MCF 10A (cell line): ENCODE data around the gene RIPOR1. TPM values are rescaled to one million over a fixed set of nuclear protein-coding genes. Genes with fewer than 3 reads are reported as not detected.

Experiments
- BruUV-seq: library from RNA; stranded (reverse); fragments of 400-500 nt; replicated peaks from 2 replicates; lab custom pipeline; 2021; lab: Mats Ljungman, UMichigan
- CTCF ChIA-PET: fragments of 300-600 bp; sonication (Branson Sonifier 250); formaldehyde crosslinking; extraction: SDS; loops from one replicate; lab custom pipeline; 2021; ENCODE audit warnings: antibody characterized with exemption, inconsistent platforms; lab: Yijun Ruan, JAX
- POLR2A ChIA-PET: fragments of 300-600, 350-650 bp; sonication (Branson Sonifier 250); formaldehyde crosslinking; extraction: SDS; loops from one replicate; lab custom pipeline; 2020; ENCODE audit warnings: antibody characterized with exemption, inconsistent platforms; lab: Yijun Ruan, JAX
- DNase-seq: peaks from one replicate; pipeline ENCODE4 v3.0.0-alpha.2; 2018; ENCODE audit not compliant: unreplicated experiment
- H3K27ac Mint-ChIP-seq: one replicate; pipeline ENCODE4 v1.8.0; 2022; ENCODE audit warnings: mild to moderate bottlenecking, low read depth, mixed read lengths; ENCODE audit not compliant: unreplicated experiment
- H3K27me3 Mint-ChIP-seq: one replicate; pipeline ENCODE4 v1.8.0; 2022; ENCODE audit warnings: mixed read lengths; ENCODE audit not compliant: insufficient read depth, unreplicated experiment
- H3K36me3 Mint-ChIP-seq: one replicate; pipeline ENCODE4 v1.8.0; 2022; ENCODE audit warnings: mild to moderate bottlenecking, moderate library complexity, mixed read lengths; ENCODE audit not compliant: insufficient read depth, unreplicated experiment
- H3K4me1 Mint-ChIP-seq: one replicate; pipeline ENCODE4 v1.8.0; 2022; ENCODE audit warnings: mixed read lengths; ENCODE audit not compliant: insufficient read depth, unreplicated experiment
- H3K4me3 Mint-ChIP-seq: one replicate; pipeline ENCODE4 v1.8.0; 2022; ENCODE audit warnings: mild to moderate bottlenecking, moderate library complexity, mixed read lengths; ENCODE audit not compliant: unreplicated experiment
- H3K9me3 Mint-ChIP-seq: one replicate; pipeline ENCODE4 v1.8.0; 2022; ENCODE audit warnings: mixed read lengths; ENCODE audit not compliant: unreplicated experiment
- intact Hi-C: fragments of 100-400 bp; cut with micrococcal nuclease; formaldehyde crosslinking; loops from 2 replicates; pipeline ENCODE4 v1.14.1; 2022
- total RNA-seq: library from RNA; stranded (reverse); gene quantifications from 2 replicates; pipeline ENCODE4 v1.2.3, GENCODE V29; 2022
- TF ChIP-seq, protein P1 (sequence below): fragments of 200-600 bp; IDR thresholded peaks from one replicate; pipeline ENCODE4 v1.8.0; 2022; ENCODE audit warnings: antibody characterized with exemption, mild to moderate bottlenecking; ENCODE audit not compliant: unreplicated experiment

Gene RIPOR1
- total RNA-seq, 1 experiment from 2014 or later: 43.2 TPM

DNA sequence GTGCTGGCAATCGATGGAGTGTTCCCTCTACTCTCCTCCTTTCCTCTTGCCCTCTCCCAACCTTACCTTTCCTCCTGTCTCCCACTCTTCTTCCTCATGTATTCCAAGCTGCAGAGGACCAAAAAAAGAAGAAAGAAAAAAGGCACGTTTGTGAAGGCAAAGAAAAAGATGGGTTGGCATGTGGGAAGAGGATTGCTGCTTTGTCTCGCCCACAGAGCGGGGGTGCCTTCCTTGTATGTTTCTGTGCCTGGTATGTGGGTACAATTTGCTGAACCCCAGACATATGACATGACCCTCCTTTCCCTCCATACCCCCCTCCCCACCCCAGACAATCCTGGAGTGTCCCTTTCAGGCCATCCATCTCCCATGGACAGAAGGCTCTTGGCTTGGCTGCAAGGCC is 20.6 kb downstream of the RIPOR1 start:
- H3K4me1 Mint-ChIP-seq: peaks cover 27% of the 10 kb centered on the region
- POLR2A ChIA-PET: no interaction called here
- DNase-seq: no peak
- no TSS peak for BruUV-seq
- peaks cover 6% of the 10 kb centered on the region for H3K36me3 Mint-ChIP-seq
- H3K27ac Mint-ChIP-seq: no peak overlapping the region
- H3K27me3 Mint-ChIP-seq: no peaks in the 10 kb centered on the region
- intact Hi-C loops: no loop called here
- CTCF ChIA-PET: interaction anchor here (0.8 to 3.1 kb wide), 3 partner anchors 8 to 28 kb away, joined by 3 to 44 read pairs (median 3); no protein-coding TSS in a partner anchor
- TF ChIP-seq, protein P1, sequence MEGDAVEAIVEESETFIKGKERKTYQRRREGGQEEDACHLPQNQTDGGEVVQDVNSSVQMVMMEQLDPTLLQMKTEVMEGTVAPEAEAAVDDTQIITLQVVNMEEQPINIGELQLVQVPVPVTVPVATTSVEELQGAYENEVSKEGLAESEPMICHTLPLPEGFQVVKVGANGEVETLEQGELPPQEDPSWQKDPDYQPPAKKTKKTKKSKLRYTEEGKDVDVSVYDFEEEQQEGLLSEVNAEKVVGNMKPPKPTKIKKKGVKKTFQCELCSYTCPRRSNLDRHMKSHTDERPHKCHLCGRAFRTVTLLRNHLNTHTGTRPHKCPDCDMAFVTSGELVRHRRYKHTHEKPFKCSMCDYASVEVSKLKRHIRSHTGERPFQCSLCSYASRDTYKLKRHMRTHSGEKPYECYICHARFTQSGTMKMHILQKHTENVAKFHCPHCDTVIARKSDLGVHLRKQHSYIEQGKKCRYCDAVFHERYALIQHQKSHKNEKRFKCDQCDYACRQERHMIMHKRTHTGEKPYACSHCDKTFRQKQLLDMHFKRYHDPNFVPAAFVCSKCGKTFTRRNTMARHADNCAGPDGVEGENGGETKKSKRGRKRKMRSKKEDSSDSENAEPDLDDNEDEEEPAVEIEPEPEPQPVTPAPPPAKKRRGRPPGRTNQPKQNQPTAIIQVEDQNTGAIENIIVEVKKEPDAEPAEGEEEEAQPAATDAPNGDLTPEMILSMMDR: no peak
- H3K4me3 Mint-ChIP-seq: no peak overlapping the region
- no peaks in the 10 kb centered on the region for H3K9me3 Mint-ChIP-seq

DNA sequence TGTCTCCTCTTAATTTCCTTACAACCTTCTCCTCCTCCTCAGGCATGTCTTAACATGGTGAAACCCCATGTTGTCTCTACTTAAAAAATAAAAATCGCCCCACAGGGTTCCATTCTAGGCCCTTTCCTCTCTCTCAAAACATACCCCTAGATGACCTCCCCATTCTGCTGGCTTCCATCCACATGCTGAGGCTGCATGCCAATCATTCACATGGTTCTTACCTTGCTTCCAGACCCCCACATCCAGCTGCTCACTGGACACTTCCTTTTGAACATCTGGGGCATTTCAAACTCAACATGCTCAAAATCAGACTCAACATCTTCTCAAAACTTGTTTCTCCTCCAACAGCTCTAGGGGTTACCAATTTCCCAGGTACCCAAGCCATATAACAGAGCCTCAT is 21.3 kb downstream of the RIPOR1 start:
- ChIA-PET POLR2A (no interaction called here), CTCF (interaction anchor here (0.8 to 1.3 kb wide), 2 partner anchors 9 to 266 kb away, joined by 3 read pairs; no protein-coding TSS in a partner anchor)
- Mint-ChIP-seq H3K9me3 (no peaks in the 10 kb centered on the region), H3K4me1 (peaks cover 20% of the 10 kb centered on the region), H3K27me3 (no peaks in the 10 kb centered on the region), H3K36me3 (peaks cover 6% of the 10 kb centered on the region), H3K4me3 (no peak overlapping the region), H3K27ac (peak overlapping the region; percentile 17)
- DNase-seq: no peak
- TF ChIP-seq, protein P1: no peak
- intact Hi-C loops: no loop called here
- BruUV-seq: no TSS peak

GRCh38 chr16:67551091-67551490 is 22.5 kb downstream of the RIPOR1 start:
- H3K9me3 Mint-ChIP-seq: no peaks in the 10 kb centered on the region
- CTCF ChIA-PET: interaction anchor here (0.6 to 1.3 kb wide), 9 partner anchors 8 to 282 kb away, joined by 3 to 4 read pairs (median 3); no protein-coding TSS in a partner anchor

GRCh38 chr16:67551972-67552371 is 23.3 kb downstream of the RIPOR1 start:
- Mint-ChIP-seq H3K27me3 (no peaks in the 10 kb centered on the region), H3K4me3 (no peak overlapping the region), H3K9me3 (no peaks in the 10 kb centered on the region), H3K4me1 (peaks cover 20% of the 10 kb centered on the region), H3K27ac (no peak overlapping the region), H3K36me3 (no peaks in the 10 kb centered on the region)
- intact Hi-C loops: no loop called here
- CTCF ChIA-PET: interaction anchor here (0.6 to 1.0 kb wide), 6 partner anchors 9 to 1377 kb away, joined by 3 to 4 read pairs (median 3); no protein-coding TSS in a partner anchor
- no peak for DNase-seq
- no TSS peak for BruUV-seq
- POLR2A ChIA-PET: interaction anchor here (0.6 to 0.8 kb wide), 2 partner anchors 10 to 28 kb away, joined by 3 read pairs; partner anchors contain the start of gene CTCF
- TF ChIP-seq, protein P1: no peak

More at GRCh38 chr16:67551091-67551490, 22.5 kb downstream of the RIPOR1 start:
- no TSS peak for BruUV-seq
- H3K27me3 Mint-ChIP-seq: no peaks in the 10 kb centered on the region
- H3K27ac Mint-ChIP-seq: no peak overlapping the region
- H3K4me3 Mint-ChIP-seq: no peak overlapping the region
- intact Hi-C loops: no loop called here
- TF ChIP-seq, protein P1: no peak
- POLR2A ChIA-PET: interaction anchor here (0.6 to 1.1 kb wide), 3 partner anchors 11 to 77 kb away, joined by 3 to 4 read pairs (median 4); partner anchors contain the start of gene CTCF
- H3K4me1 Mint-ChIP-seq: peaks cover 25% of the 10 kb centered on the region
- DNase-seq: no peak
- H3K36me3 Mint-ChIP-seq: peaks cover 6% of the 10 kb centered on the region
